Natural killer cell (primary cell): ENCODE results near the gene SCP2. TPM values are rescaled to one million over a fixed set of nuclear protein-coding genes. Genes with fewer than 3 reads are reported as not detected.
"Not testable (repeated sequence)": the region's sequence is repeated elsewhere in the genome, so short reads cannot be mapped to it uniquely, and the experiment has no call there.

Source experiments
- ATAC-seq, 3 donors: fragments of 150-1000 bp in 2 of 3; fragments of 200-7000 bp in 1 of 3; cut with Tn5 transposase; 1 replicate in 1 of 3; 2 replicates in 2 of 3; pipeline ENCODE4 v1.10.0; 2021; ENCODE audit warnings: mild to moderate bottlenecking in 2 of 3, moderate library complexity in 2 of 3
- DNase-seq, 2 donors: peaks; one replicate each; pipeline versions ENCODE4 v3.0.0 to v3.0.0-alpha.2; 2013 to 2021; ENCODE audit warnings: mixed read lengths in 1 of 2
- H3K27ac ChIP-seq: one replicate; pipeline ENCODE4 v1.5.1; 2013; ENCODE audit warnings: mild to moderate bottlenecking, low read length
- H3K27me3 ChIP-seq: one replicate; pipeline ENCODE4 v1.6.1; 2013; ENCODE audit warnings: low read length; ENCODE audit not compliant: control insufficient read depth, insufficient read depth
- H3K36me3 ChIP-seq: one replicate; pipeline ENCODE4 v1.6.1; 2013; ENCODE audit warnings: low read length; ENCODE audit not compliant: control insufficient read depth, insufficient read depth
- H3K4me1 ChIP-seq: one replicate; pipeline ENCODE4 v1.6.1; 2013; ENCODE audit warnings: low read length; ENCODE audit not compliant: control insufficient read depth, insufficient read depth
- H3K4me3 ChIP-seq: one replicate; pipeline ENCODE4 v1.5.1; 2013; ENCODE audit warnings: low read length
- H3K9me3 ChIP-seq: one replicate; pipeline ENCODE4 v1.6.1; 2013; ENCODE audit warnings: low read length; ENCODE audit not compliant: control insufficient read depth, insufficient read depth
- H3K27ac Mint-ChIP-seq, 2 donors: one replicate each; pipeline ENCODE4 v1.8.0; 2022; ENCODE audit warnings: mild to moderate bottlenecking in 2 of 2, mixed read lengths in 2 of 2, moderate library complexity in 1 of 2
- H3K27me3 Mint-ChIP-seq, 2 donors: one replicate each; pipeline ENCODE4 v1.8.0; 2022; ENCODE audit warnings: low read depth in 2 of 2, mixed read lengths in 2 of 2
- H3K36me3 Mint-ChIP-seq: one replicate; pipeline ENCODE4 v1.8.0; 2022; ENCODE audit warnings: mixed read lengths
- H3K4me1 Mint-ChIP-seq, 2 donors: one replicate each; pipeline ENCODE4 v1.8.0; 2022; ENCODE audit warnings: mixed read lengths in 2 of 2
- H3K4me3 Mint-ChIP-seq: one replicate; pipeline ENCODE4 v1.8.0; 2022; ENCODE audit warnings: mild to moderate bottlenecking, moderate library complexity, mixed read lengths
- H3K9me3 Mint-ChIP-seq, 2 donors: one replicate each; pipeline ENCODE4 v1.8.0; 2022; ENCODE audit warnings: mixed read lengths in 2 of 2
- CTCF ChIP-seq: fragments of 200-600 bp; IDR thresholded peaks from one replicate; pipeline ENCODE4 v1.8.0; 2022; ENCODE audit warnings: antibody characterized with exemption
- WGBS: methylation state at CpG from one replicate; pipeline ENCODE4 v1.1.7; 2013; ENCODE audit warnings: missing lambda C conversion rate; ENCODE audit not compliant: insufficient coverage; 5-methylcytosine and 5-hydroxymethylcytosine counted together
- intact Hi-C: fragments of 100-400 bp; cut with micrococcal nuclease; formaldehyde crosslinking; loops from one replicate; pipeline ENCODE4 v1.14.2; 2022
- total RNA-seq, 4 donors: library from RNA; stranded (reverse); fragments of 120-200 nt in 1 of 4; gene quantifications; one replicate each; pipeline versions ENCODE4 v1.2.3 to v1.2.4, GENCODE V29; 2013 to 2022

The SCP2 gene
- total RNA-seq, 3 donors from 2014 or later (not counting 1 experiment from before 2014, with no cell fraction given): 90.0 to 118 (median 105) TPM

GRCh38 chr1:53001128-53001527 is 74.1 kb downstream of the SCP2 start:
- intact Hi-C loops: no loop called here
- no peak overlapping the region for H3K4me3 ChIP-seq
- no peaks in the 10 kb centered on the region for H3K27me3 ChIP-seq
- Mint-ChIP-seq H3K27me3 (peaks cover 0 to 7% of the 10 kb centered on the region in 2 donors), H3K27ac (no peak overlapping the region), H3K36me3 (no peaks in the 10 kb centered on the region), H3K4me1 (no peaks in the 10 kb centered on the region), H3K4me3 (no peak overlapping the region), H3K9me3 (no peaks in the 10 kb centered on the region)
- H3K4me1 ChIP-seq: no peaks in the 10 kb centered on the region
- DNase-seq (no peak), ATAC-seq (no peak)
- no peaks in the 10 kb centered on the region for H3K36me3 ChIP-seq
- no peaks in the 10 kb centered on the region for H3K9me3 ChIP-seq
- no peak for TF ChIP-seq CTCF
- no peak overlapping the region for H3K27ac ChIP-seq

- H3K27ac ChIP-seq, DNase-seq, H3K36me3 ChIP-seq, H3K36me3 Mint-ChIP-seq, H3K27me3 ChIP-seq, H3K9me3 Mint-ChIP-seq, H3K27ac Mint-ChIP-seq, ATAC-seq, H3K4me3 ChIP-seq, H3K4me1 ChIP-seq, H3K4me3 Mint-ChIP-seq, H3K4me1 Mint-ChIP-seq, H3K9me3 ChIP-seq, intact Hi-C loops: not testable (repeated sequence)
- WGBS: no CpG with 5 or more reads among the region's 2 CpGs
- H3K27me3 Mint-ChIP-seq: peaks cover 0 to 11% of the 10 kb centered on the region in 2 donors
Measured at GRCh38 chr1:53006612-53007011, 79.5 kb downstream of the SCP2 start.

- H3K36me3 Mint-ChIP-seq, H3K27me3 ChIP-seq, H3K4me3 Mint-ChIP-seq, H3K27ac ChIP-seq, H3K27ac Mint-ChIP-seq, H3K36me3 ChIP-seq, ATAC-seq, DNase-seq, intact Hi-C loops, H3K27me3 Mint-ChIP-seq, H3K4me3 ChIP-seq, H3K9me3 ChIP-seq, H3K4me1 ChIP-seq, H3K9me3 Mint-ChIP-seq, H3K4me1 Mint-ChIP-seq: not testable (repeated sequence)
- WGBS: 80% methylated on average over 2 of the region's 4 CpGs
Measured at GRCh38 chr1:53010247-53010646, 83.2 kb downstream of the SCP2 start.

GRCh38 chr1:53011175-53011574 is 84.1 kb downstream of the SCP2 start:
- intact Hi-C loops: no loop called here
- no peak for ATAC-seq
- Mint-ChIP-seq H3K4me1 (peaks cover 15 to 16% of the 10 kb centered on the region in 2 donors), H3K36me3 (no peaks in the 10 kb centered on the region), H3K4me3 (no peak overlapping the region), H3K9me3 (no peaks in the 10 kb centered on the region), H3K27ac (no peak overlapping the region), H3K27me3 (peaks cover 0 to 5% of the 10 kb centered on the region in 2 donors)
- DNase-seq: no peak
- H3K9me3 ChIP-seq: no peaks in the 10 kb centered on the region
- H3K27ac ChIP-seq: no peak overlapping the region
- H3K27me3 ChIP-seq: no peaks in the 10 kb centered on the region
- no peak overlapping the region for H3K4me3 ChIP-seq
- TF ChIP-seq CTCF: no peak
- peaks cover 3% of the 10 kb centered on the region for H3K4me1 ChIP-seq
- H3K36me3 ChIP-seq: no peaks in the 10 kb centered on the region
- 92% methylated on average over 1 of the region's 4 CpGs for WGBS
